Vagina (tissue), 2 donors: Measurements from ENCODE around the gene GNAT1.

Source experiments
- POLR2A ChIP-seq, 2 donors: fragments of 450-650 bp; IDR thresholded peaks; one replicate each; pipeline ENCODE4 v1.6.1; 2017; ENCODE audit warnings: antibody characterized with exemption in 2 of 2, mild to moderate bottlenecking in 2 of 2, moderate library complexity in 2 of 2
- TF ChIP-seq, protein P1 (sequence below), 3 experiments: fragments of 450-650 bp in 2 of 3; fragments of 200-600 bp in 1 of 3; sonication (generic) in 1 of 3; IDR thresholded peaks; one replicate each; pipeline ENCODE4 v1.5.1; 2017 to 2019; ENCODE audit warnings: antibody characterized with exemption in 3 of 3, mild to moderate bottlenecking in 2 of 3, moderate library complexity in 2 of 3

DNA sequence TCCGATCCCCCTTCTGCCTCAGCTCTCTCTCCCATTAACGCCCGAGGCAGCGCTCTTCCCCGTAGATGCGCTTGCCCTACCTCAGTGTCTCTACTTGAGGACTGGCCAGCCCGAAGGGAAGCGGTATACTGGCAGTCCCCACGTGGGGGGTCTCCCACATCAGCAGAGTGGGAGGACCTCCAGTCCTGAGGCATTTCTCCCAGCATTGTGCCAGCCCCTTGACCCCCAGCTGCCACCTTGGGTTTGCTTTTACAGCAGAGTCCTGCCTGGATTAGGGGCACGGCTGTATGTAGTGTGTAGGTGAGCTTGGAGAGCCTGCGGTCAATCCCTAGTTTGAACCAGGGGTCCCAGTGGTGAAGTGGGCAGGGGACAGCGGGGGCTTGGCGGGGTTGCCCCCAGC is 35.5 kb upstream of the GNAT1 start:
- no peak for TF ChIP-seq POLR2A (IDR thresholded peaks at IDR 0.05)
- TF ChIP-seq, protein P1, sequence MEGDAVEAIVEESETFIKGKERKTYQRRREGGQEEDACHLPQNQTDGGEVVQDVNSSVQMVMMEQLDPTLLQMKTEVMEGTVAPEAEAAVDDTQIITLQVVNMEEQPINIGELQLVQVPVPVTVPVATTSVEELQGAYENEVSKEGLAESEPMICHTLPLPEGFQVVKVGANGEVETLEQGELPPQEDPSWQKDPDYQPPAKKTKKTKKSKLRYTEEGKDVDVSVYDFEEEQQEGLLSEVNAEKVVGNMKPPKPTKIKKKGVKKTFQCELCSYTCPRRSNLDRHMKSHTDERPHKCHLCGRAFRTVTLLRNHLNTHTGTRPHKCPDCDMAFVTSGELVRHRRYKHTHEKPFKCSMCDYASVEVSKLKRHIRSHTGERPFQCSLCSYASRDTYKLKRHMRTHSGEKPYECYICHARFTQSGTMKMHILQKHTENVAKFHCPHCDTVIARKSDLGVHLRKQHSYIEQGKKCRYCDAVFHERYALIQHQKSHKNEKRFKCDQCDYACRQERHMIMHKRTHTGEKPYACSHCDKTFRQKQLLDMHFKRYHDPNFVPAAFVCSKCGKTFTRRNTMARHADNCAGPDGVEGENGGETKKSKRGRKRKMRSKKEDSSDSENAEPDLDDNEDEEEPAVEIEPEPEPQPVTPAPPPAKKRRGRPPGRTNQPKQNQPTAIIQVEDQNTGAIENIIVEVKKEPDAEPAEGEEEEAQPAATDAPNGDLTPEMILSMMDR (IDR thresholded peaks at IDR 0.05), result no peak
